Measurements from ENCODE around the gene ACRV1.
A peak's percentile ranks its signal among the peaks of the same experiment; 100 is the strongest.

The ACRV1 gene

DNA sequence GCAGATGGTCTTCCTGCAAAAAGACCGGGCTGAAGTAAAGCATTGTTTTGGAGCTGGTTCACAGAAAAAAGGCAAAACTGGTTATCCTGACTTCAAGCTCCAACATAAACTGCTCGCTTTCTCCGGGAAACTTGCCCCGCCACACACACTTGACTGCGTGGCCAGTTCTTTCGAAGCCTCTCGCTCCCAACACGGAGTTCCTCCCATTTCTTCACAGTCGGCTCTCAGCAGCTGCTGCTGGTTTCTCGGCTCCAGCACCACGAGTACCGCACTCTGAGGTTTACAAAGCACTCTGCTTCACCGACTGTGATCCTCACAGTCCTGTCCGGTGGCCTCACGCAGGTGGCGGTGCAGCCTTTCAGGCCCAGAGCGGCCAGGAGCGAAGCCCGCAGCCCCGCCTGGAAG lies 55.4 kb downstream of the ACRV1 start:
- H3K4me1 Mint-ChIP-seq (ENCODE audit: low read depth), result peaks cover 24% of the 10 kb centered on the region
- peak overlapping the region; percentile 99 for H3K27ac Mint-ChIP-seq
- H3K36me3 Mint-ChIP-seq, result peaks cover 4% of the 10 kb centered on the region
- H3K27me3 Mint-ChIP-seq, result no peaks in the 10 kb centered on the region
- H3K4me3 Mint-ChIP-seq, result peak overlapping the region; percentile 94
- no peaks in the 10 kb centered on the region for H3K9me3 Mint-ChIP-seq (ENCODE audit: low read depth)

DNA sequence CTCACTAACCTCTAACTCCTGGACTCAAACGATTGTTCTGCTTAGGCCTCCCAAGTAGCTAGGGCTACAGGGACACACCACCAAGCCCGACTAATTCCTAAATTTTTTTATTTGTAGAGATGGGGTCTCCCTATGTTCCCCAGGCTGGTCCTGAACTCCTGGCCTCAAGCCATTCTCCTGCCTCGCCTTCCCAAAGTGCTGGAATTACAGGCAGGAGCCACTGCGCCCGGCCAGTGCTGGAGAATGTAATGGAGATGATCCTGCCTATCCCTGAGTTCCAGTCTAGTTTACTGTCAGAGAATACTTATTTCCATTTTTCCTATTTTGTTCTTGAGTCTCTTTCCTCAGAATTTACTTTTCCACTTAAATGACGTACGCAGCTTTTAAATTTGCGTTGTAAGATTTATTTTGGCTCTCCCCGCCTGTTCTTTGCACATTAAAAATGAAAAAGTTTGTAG lies 55.9 kb downstream of the ACRV1 start, which contains the start of gene CHEK1:
Gene CHEK1, plus strand, starts transcription at position 408 of the 458 bp plus-strand sequence. CDS start 1,606 bp downstream, outside the sequence.
- Mint-ChIP-seq H3K4me1 (ENCODE audit: low read depth) (peaks cover 24% of the 10 kb centered on the region), H3K36me3 (peaks cover 4% of the 10 kb centered on the region), H3K9me3 (ENCODE audit: low read depth) (no peaks in the 10 kb centered on the region), H3K27me3 (no peaks in the 10 kb centered on the region), H3K4me3 (peak within 1 kb of the TSS; percentile 94), H3K27ac (peak within 1 kb of the TSS; percentile 99)

DNA sequence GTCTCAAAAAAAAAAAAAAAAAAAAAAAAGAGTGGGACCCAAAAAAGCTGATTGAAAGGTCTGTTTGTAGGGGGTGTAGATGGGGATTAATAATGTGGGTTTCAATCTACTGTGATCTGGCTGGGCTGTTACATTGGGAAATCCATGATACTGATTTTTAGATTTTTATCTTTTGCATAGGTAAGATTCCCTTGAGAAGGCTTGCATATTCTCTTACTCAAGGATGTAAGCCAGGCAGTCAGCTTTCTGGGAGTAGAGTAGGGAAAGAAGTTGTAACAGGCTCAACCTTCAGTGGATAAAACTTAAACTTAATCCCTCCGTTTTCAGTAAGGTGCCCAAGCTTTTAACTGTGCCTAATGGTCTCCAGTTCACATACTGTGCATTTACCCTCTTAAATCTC lies 57.6 kb downstream of the ACRV1 start:
- Mint-ChIP-seq H3K27me3 (no peaks in the 10 kb centered on the region), H3K27ac (no peak overlapping the region), H3K36me3 (peaks cover 4% of the 10 kb centered on the region), H3K4me3 (no peak overlapping the region), H3K4me1 (ENCODE audit: low read depth) (peaks cover 24% of the 10 kb centered on the region), H3K9me3 (ENCODE audit: low read depth) (no peaks in the 10 kb centered on the region)

DNA sequence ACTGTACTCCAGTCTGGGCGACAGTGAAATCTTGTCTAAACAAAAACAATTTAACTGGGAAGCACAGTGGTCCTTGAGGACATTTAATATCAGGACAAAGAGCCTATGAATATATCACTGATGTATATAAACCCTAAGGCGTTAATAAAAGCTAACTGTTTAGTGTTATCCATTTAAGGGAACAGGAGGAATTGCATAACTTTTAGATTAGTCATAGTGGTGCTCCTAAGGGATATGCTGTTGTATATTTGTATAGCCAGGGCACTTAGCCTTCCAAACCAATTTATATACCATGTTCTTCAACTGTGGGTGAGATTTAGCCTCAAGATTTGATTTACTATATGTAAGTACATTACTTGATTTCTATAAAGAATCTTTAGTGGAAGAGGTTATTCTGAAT lies 58.7 kb downstream of the ACRV1 start:
- Mint-ChIP-seq H3K4me1 (ENCODE audit: low read depth) (peaks cover 17% of the 10 kb centered on the region), H3K9me3 (ENCODE audit: low read depth) (no peaks in the 10 kb centered on the region), H3K4me3 (no peak overlapping the region), H3K36me3 (no peaks in the 10 kb centered on the region), H3K27me3 (no peaks in the 10 kb centered on the region), H3K27ac (no peak overlapping the region)

Data from activated naive CD8-positive, alpha-beta T cell (primary cell).